Middle frontal gyrus (tissue), 1 donor: Measurements from ENCODE around the gene DUSP11.
"Not testable (repeated sequence)": the region's sequence is repeated elsewhere in the genome, so short reads cannot be mapped to it uniquely, and the experiment has no call there.

Experiments used
- DNase-seq: peaks from one replicate; pipeline ENCODE4 v3.0.0-alpha.2; 2015; ENCODE audit warnings: low spot score; ENCODE audit errors: extremely low spot score

DUSP11 gene

DNA sequence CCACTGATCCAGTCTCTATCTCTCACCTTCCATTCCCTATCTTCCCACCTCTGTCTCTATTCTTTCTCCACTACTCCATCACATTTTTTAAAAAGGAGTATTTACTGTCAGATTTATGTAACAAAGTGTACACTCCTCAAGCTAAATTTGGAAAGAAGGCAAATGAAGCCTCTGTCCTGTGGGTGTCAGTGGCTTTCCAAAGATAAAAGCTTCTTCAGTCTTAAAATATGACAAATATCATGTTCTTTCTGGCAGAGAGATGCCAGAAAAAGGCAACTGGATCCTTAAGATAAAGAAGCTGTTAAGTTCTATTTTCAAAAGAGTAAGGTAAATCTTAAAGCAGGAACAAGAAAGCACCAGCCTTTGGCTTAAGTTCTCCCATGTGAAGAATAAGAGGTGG lies 7.1 kb downstream of the DUSP11 start:
- no peak for DNase-seq

DNA sequence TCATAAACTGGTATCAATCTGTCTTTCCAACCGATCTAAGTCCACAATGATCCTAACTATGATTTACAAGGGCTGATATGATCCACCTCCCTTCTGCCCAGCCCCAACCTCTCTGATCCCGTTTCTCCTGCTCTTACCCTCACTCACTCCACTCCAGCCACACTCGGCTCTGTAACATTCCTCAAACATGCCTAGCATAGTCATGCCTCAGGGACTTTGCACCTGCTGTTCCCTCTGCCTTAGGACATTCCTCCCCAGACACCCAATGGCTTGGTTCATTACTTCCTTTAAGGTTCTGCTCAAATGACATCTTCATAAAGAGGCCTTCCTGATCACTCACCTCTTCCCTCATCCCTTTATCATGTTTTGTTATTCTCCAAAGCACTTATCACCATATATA lies 9.2 kb downstream of the DUSP11 start:
- no peak for DNase-seq

GRCh38 chr2:73766994-73767393 lies 12.9 kb downstream of the DUSP11 start:
- no peak for DNase-seq

- no peak for DNase-seq
Observed at GRCh38 chr2:73766349-73766748, 13.6 kb downstream of the DUSP11 start.

DNA sequence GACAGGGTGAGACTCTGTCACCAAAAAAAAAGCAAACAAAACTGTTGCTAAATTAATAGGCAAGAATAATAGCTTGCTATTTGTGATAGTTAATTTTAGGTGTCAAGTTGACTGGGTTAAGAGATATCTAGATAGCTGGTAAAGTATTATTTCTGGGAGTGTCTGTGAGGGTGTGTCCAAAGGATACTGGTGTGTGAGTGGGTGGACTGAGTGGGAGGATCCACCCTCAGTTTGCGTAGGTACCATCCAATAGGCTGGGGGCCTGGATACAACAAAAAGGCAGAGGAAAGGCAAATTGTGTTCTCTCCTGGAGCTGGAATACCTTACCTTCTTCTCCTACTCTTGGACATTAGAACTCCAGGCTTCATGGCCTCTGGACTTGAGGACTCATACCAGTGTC lies 15.0 kb downstream of the DUSP11 start:
- no peak for DNase-seq

- DNase-seq: no peak
Observed at GRCh38 chr2:73762571-73762970, 17.3 kb downstream of the DUSP11 start.

- no peak for DNase-seq
Observed at GRCh38 chr2:73759904-73760303, 20.0 kb downstream of the DUSP11 start.

DNA sequence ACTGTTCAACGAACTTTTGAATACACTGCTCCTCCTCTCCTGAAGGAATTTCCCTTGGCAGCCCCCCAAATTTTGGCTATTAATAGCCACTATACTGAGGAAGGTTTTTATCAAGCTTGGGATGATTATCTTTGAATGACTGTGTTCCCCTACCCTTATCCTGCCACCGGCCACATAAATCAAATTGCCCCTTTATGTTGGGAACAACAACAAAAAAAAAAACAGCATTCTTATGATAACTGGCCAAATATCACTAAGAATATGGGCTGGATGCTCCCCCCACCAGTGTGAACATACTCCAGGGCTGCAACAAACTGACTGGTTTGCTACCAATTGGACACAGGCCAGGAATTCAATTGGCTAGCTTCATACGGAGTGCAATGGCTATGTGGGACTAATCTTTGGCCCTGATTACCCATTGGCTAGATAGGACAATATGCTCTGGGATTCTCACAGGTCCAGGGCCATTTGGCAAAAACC lies 20.6 kb downstream of the DUSP11 start:
- DNase-seq: no peak

- not testable (repeated sequence) for DNase-seq
Observed at GRCh38 chr2:73754332-73754731, 25.6 kb downstream of the DUSP11 start.

GRCh38 chr2:73749314-73749713 lies 30.6 kb downstream of the DUSP11 start:
- DNase-seq: no peak

DNA sequence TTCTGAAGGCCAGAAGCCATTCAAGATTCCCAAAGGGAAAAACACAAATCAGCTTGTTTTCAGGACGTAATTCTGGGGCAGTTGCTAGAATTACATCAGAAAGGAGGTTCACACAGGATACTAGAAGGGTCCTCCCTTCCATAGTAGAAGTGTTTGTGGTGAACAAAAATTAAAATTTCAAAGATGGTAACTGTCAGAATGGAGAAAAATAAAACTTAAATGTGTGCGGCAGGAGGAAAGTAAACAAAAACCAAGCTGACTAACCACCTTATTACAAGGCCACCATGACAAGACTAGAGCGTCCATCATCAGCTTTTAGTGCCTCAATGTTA lies 33.1 kb downstream of the DUSP11 start:
- no peak for DNase-seq

DNA sequence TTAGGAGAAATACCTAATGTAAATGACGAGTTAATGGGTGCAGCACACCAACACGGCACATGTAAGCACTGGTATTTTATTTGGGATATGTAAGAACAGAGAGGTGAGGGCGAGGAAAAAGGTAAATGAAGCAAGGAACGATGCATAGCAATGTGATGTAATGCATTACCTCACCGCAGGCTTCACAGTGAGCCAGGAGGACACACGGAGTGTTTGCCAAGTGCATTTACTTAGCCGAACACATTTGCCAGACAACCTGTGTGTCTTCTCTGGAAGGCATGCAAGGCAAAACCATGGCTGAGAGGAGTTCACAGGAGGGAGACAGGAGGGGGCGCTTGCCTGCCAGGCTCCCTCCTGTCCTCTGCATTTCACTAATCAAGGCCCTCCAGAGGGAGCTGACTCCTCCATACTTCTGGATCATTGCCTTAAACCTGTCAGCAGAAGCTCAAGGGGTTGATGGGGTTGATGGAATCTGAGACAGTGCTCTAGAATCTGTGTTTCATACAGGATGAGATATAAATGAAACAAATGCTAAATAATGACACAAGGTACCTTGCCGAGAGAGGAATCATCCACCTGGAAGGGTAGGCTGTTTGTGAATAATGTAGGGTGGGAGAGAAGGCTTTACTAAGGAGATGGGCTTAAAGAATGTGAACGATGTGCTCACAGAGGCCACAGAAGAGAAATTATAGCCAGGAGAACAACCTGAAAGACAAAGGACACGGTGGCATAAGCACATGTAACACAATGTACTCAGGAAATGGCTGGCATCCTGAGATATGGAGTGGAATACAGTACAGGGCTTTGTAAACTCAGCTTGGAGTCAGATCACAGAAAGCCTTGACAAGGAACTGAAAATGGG lies 33.7 kb downstream of the DUSP11 start:
- DNase-seq: no peak

DNA sequence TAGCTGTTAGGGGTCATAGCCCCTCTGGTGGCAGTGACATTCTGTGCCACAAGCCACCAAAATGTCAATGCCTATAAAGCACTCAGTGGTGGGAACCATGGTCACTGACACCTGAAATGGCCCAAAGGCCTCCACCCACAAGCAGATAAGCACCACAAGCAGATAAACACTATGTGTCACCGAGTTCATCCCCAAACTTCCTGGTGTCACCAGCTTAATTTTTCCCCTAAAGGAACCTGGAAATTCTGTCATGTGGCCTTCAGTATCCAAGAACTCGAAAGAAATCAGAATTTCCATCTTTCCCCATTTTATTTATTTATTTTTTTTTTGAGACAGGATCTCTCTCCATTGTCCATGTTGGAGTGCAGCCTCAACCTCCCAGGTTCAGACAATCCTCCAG lies 39.1 kb downstream of the DUSP11 start:
- no peak for DNase-seq

DNA sequence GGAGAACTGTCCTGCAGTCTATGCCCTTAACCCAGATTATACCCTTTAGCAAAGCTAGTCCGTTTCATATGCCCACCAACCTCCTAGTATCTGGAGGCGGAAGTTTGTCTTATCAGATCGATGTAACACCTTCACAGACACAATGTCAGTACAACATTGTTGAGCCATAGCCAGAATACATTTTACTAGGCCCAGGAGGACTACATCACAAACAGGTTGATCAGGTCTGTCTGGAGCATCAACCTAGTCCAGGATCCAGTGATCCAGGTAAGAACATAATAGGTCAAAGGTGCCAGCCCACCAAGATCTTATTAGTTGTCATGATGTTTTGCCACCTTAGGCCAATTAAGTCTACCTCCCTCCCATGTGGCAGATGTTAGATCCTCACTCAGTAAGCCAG lies 40.8 kb downstream of the DUSP11 start:
- DNase-seq: no peak

GRCh38 chr2:73736855-73737779 lies 42.8 kb downstream of the DUSP11 start, which contains the start of gene TPRKB:
Gene TPRKB, minus strand, starts transcription at chr2:73737345. Its CDS starts 2,776 bp downstream, at chr2:73734569.
- DNase-seq: peak; percentile 90

GRCh38 chr2:73736378-73736777 lies 43.5 kb downstream of the DUSP11 start:
- no peak for DNase-seq

DNA sequence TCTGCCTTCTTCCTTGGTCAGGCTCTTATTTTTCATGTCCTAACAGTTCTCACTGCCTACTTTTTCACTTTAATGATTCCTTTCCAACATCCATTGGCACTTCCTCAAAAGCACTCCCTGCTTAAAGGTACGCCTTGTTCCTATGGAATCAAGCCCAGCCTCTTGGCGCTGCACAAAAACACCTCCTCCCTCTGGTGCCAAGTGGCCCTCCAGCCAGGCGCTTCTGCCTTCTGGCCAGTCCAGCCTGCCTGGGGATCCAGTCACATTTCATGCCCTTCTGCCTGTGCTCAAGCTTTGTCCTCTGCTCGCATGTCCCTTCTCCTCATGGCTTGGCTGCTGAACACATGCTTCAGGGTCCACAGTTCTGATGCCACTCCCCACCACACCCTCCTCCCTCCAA lies 49.1 kb downstream of the DUSP11 start:
- no peak for DNase-seq

DNA sequence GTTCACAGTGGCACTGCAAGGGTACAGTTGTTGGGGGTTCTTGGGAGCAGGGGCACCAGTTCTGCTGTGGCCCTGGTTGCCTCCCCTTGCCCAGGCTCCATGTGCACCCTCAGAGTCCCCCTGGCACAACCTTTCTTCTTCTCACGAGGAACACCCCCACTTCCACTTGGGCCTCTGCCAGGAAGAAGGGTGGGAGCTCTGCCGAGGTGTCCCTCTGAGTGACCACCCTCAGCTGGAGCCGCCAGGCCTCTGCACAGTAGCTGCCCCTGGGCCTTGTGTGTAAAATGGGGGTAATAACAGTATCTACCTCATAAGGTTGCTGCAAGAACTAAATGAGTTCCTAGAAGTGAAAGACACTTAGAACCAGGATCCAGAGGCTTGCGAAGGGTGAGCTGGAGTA lies 51.2 kb downstream of the DUSP11 start:
- DNase-seq: no peak

DNA sequence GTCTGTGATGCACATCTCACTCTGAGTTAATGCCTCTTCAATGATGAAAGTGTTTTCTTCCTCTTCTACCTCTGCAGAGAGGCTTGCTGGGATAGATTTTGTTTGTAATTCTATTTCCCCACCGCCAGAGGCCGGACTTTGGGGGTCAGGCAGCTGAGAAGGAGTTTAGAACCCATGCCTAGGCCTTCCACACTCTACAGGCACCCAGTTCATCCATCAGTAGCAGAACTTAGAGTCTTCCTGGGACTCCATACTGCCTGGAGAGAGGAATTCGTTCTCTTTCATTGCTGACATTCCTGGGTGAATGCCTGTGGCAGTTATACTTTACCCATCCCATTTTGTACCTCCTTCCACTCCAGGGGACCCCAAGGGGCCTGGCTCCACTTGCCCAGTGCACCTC lies 51.9 kb downstream of the DUSP11 start:
- no peak for DNase-seq

- DNase-seq: not testable (repeated sequence)
Observed at GRCh38 chr2:73726657-73727056, 53.2 kb downstream of the DUSP11 start.

- DNase-seq: no peak
Observed at GRCh38 chr2:73718851-73719621, 60.9 kb downstream of the DUSP11 start.
